VCaP (cell line): Measurements from ENCODE around the gene TTLL6.

Experiments used
- H3K27ac ChIP-seq: fragments of 450-650 bp; 2 replicates; pipeline ENCODE4 v1.5.1; 2017
- TF ChIP-seq, protein P1 (sequence below): fragments of 450-650 bp; conservative IDR thresholded peaks from 2 replicates; pipeline ENCODE4 v1.5.1; 2017; ENCODE audit warnings: mild to moderate bottlenecking, moderate library complexity

The TTLL6 gene

DNA sequence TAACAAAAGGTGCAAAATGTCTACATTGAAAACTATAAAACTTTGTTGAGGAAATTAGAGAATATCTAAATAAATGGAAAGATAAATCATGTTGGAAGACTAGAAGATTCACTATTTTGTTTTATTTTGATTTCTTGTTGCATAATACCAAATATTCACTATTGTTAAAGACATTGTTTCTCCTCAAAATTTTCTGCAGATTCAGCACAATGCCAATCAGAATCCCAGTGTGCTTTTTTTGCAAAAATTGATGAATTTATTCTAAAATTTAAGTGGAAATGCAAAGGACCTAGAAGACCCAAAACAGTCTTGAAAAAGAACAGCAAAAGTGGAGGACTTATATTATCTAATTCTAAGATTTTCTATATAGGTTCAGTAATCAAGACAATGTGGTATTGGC is 40.4 kb downstream of the TTLL6 start:
- TF ChIP-seq, protein P1, sequence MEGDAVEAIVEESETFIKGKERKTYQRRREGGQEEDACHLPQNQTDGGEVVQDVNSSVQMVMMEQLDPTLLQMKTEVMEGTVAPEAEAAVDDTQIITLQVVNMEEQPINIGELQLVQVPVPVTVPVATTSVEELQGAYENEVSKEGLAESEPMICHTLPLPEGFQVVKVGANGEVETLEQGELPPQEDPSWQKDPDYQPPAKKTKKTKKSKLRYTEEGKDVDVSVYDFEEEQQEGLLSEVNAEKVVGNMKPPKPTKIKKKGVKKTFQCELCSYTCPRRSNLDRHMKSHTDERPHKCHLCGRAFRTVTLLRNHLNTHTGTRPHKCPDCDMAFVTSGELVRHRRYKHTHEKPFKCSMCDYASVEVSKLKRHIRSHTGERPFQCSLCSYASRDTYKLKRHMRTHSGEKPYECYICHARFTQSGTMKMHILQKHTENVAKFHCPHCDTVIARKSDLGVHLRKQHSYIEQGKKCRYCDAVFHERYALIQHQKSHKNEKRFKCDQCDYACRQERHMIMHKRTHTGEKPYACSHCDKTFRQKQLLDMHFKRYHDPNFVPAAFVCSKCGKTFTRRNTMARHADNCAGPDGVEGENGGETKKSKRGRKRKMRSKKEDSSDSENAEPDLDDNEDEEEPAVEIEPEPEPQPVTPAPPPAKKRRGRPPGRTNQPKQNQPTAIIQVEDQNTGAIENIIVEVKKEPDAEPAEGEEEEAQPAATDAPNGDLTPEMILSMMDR = no peak
- H3K27ac ChIP-seq = no peak overlapping the region

- no peak overlapping the region for H3K27ac ChIP-seq
- TF ChIP-seq, protein P1 = no peak
Measured at GRCh38 chr17:48773245-48773644, 43.8 kb downstream of the TTLL6 start.

DNA sequence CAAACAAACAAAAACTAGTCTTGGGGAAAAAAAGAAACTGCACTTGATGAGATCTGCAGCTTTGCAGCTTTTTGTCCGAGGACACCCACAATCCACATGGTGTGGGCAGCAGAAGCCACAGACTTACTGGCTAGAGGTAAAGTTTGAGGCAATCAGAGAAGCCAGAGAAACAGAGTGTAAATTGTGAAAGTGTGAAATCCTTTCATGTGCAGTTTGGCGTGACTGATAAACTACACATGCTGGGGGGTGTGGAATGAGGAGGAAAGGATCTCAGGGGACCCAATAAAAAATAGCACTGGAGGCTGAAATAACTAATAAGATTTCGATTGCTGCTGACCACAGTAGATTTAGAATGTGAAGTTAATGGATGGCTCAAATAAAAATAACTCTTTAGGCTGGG is 46.1 kb downstream of the TTLL6 start:
- TF ChIP-seq, protein P1 = no peak
- no peak overlapping the region for H3K27ac ChIP-seq

DNA sequence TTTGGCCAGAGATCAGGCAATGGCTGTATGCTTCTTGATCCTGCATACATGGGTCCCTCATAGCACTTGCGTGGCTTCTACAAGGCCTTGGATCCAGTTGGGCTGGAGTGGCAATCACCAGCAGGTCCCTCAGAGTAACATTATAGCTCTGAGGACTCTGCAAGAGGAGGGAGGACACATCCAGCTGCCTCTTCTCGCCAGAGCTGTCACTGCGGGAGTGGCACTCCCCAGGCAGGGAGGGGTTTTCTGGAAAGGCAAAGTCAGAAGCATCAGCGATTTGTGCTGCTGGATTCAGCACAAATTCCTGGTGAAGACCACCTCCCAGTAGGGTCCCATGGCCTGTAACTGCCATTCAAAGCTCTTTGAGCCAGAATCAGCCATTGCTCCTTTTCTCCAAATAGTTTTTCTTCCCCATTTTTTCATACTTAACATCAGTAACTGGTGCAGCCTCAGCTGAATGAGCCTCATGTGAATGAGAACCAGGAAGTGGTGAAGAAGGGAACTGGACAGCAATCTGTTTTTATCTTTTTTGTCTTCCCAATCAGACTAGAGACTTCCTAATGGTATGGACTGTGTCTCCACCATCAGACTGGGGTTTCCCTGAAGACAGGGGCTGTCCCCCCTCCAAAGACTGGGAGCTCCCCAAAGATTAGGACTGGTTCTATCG is 47.9 kb downstream of the TTLL6 start:
- TF ChIP-seq, protein P1 = no peak
- no peak overlapping the region for H3K27ac ChIP-seq

GRCh38 chr17:48767263-48767774 is 49.7 kb downstream of the TTLL6 start:
- H3K27ac ChIP-seq = no peak overlapping the region
- TF ChIP-seq, protein P1 = no peak

DNA sequence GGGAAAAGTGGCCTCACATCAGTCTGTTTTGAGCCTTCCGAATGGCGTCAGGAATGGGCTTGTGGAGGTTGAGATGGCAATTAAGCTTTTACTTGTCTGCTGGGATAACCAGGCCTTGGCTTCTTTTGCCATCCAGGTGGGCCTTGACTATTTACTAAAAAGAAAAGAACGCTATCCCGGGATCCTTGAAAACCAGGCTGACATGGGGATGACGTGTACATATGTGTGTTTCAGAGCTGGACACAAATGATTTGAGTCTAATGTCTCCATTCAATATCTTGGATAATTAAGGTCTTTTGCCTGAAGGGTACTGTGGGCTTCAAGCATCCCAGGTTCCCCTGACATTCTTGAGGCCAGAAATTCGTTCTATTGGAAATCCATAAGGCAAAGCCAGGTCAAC is 55.9 kb downstream of the TTLL6 start:
- peak overlapping the region; percentile 100 for H3K27ac ChIP-seq
- TF ChIP-seq, protein P1 = no peak

GRCh38 chr17:48760411-48760810 is 56.6 kb downstream of the TTLL6 start:
- TF ChIP-seq, protein P1 = no peak
- H3K27ac ChIP-seq = peak overlapping the region; percentile 100
